ENCODE data around the gene MLXIP. TPM values are rescaled to one million over a fixed set of nuclear protein-coding genes. Genes with fewer than 3 reads are reported as not detected.
A peak's percentile ranks its signal among the peaks of the same experiment; 100 is the strongest.
"Not testable (repeated sequence)": the region's sequence is repeated elsewhere in the genome, so short reads cannot be mapped to it uniquely, and the experiment has no call there.

The MLXIP gene, protein sequence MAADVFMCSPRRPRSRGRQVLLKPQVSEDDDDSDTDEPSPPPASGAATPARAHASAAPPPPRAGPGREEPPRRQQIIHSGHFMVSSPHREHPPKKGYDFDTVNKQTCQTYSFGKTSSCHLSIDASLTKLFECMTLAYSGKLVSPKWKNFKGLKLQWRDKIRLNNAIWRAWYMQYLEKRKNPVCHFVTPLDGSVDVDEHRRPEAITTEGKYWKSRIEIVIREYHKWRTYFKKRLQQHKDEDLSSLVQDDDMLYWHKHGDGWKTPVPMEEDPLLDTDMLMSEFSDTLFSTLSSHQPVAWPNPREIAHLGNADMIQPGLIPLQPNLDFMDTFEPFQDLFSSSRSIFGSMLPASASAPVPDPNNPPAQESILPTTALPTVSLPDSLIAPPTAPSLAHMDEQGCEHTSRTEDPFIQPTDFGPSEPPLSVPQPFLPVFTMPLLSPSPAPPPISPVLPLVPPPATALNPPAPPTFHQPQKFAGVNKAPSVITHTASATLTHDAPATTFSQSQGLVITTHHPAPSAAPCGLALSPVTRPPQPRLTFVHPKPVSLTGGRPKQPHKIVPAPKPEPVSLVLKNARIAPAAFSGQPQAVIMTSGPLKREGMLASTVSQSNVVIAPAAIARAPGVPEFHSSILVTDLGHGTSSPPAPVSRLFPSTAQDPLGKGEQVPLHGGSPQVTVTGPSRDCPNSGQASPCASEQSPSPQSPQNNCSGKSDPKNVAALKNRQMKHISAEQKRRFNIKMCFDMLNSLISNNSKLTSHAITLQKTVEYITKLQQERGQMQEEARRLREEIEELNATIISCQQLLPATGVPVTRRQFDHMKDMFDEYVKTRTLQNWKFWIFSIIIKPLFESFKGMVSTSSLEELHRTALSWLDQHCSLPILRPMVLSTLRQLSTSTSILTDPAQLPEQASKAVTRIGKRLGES
- total RNA-seq (2014; rRNA removed; shearing (Covaris generic)): 16.0 and 16.9 TPM in 2 replicates
- 64.5 and 90.8 TPM in 2 replicates for polyA plus RNA-seq (2015; cell fraction: cytosol; rRNA removed)
- polyA plus RNA-seq (2015; cell fraction: nucleus; rRNA removed): 100 and 109 TPM in 2 replicates

DNA sequence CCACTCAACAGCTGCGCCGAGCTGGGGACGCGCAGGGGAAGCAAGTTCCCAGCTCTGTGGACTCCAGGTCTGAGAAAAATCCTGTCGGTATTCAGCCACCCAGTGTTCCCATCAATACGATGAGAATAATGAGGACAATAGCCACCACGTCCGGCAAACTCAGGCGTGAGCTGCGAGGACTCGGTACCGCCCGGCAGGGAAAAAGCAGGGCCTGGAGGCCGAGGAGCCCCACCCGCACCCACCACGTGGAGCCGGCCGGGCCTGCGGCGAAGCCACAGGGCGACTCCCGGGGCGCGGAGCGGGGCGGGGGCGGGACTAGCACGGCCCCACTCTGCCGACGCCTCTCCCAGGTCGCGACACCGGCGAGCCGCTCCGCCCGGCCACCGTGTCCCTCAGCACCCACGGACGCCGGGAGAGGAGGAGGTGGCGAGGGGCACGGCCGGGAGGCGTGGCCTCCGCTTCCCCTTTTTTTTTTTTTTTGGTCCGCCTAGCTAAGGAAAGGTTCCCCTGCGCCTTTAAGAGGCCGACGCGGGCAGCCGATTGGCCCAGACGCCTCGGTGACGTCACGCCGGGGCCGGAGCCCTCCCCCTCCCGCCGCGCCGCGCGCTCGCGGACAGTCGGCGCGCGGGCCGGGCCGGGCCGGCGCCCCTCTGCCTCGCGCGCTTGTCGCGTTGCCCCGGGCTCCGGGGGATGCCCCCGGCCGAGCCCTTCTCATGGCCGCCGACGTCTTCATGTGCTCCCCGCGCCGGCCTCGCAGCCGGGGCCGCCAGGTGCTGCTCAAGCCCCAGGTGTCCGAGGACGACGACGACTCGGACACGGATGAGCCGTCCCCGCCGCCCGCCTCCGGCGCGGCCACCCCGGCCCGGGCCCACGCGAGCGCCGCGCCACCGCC, at the start of gene MLXIP:
TSS of gene MLXIP (plus strand) at position 616 of the 892 bp plus-strand sequence. CDS start at position 714, 98 bp downstream.
- in situ Hi-C loops (cut with HindIII; ENCODE audit: low pct_unique_long_range_greater_than_20kb, low sequenced_read_pairs): no loop called here
- peak; percentile 94 for DNase-seq (ENCODE audit: low read depth, low spot score)

DNA sequence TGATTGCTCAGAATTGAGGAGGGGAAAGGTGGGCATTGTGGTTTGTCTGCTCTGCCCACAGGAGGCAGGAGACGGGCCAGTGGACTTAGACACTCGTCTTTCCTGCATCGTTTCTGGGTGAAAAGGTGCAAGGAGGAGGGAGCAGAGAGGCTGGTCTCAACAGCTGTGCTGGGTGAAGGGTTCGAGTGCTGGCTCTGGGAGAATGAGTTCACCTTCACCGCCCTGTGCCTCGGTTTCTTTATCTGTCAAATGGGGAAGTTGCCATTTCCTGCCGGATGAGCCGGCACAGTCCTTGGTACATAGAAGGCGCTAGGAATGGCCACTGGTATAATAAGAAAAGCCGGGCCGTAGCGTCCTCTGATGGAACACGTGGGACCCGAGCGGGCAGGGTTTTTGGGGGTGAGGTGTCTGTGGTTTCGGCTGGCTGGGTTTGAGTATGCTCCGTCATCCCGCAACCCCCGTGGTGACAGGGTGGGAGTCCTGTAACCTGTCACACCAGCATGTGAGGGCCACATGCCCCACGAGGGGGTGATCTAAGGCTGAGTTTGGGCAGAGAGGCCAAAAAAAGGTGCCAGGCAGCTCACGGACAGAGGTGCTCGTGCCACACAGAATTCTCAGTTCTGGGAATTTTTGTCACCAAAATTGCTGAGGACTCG, 49.5 kb upstream of the MLXIP start:
- in situ Hi-C loops (cut with HindIII; ENCODE audit: low pct_unique_long_range_greater_than_20kb, low sequenced_read_pairs): no loop called here
- no peak for DNase-seq (ENCODE audit: low read depth, low spot score)

DNA sequence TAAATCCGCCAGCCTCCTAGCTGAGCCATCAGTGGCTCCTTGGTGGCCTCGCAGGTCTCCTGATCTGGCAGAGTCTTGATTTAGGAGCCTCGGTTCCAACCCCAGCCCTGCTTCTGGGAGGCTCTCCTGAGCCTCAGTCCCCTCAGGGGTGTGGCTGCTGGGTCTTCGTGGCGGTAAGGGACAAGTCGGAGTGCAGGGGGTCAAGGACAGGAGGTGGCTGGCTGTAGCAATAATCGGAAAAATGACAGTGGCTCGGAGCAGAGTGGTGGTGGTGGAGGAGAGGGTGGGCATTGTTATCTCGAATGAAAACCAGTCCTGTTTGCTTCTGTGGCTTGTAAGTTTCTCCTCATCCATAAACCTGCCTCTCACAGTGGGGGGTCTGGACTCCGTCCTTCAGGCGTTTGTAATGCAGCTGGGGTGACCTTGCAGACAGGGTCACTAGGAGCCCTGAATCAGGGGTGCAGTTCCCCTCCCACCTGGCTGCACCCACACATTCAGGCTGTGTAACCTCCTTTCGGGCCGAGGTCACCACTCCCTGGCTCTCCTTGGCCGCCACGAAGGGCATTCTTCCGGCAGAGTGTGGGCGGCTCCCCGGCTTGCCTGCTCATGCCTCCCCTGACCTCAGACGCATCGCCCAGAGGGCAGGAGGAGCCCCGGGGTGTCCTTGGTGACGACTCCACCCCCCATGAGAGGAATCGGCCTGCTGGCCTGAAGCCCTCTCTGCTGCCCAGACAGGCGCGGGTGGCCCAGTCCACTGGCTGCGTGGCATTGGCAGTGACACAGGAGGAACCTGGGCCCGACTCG, 48.7 kb upstream of the MLXIP start:
- no peak for DNase-seq (ENCODE audit: low read depth, low spot score)
- in situ Hi-C loops (cut with HindIII; ENCODE audit: low pct_unique_long_range_greater_than_20kb, low sequenced_read_pairs): no loop called here

DNA sequence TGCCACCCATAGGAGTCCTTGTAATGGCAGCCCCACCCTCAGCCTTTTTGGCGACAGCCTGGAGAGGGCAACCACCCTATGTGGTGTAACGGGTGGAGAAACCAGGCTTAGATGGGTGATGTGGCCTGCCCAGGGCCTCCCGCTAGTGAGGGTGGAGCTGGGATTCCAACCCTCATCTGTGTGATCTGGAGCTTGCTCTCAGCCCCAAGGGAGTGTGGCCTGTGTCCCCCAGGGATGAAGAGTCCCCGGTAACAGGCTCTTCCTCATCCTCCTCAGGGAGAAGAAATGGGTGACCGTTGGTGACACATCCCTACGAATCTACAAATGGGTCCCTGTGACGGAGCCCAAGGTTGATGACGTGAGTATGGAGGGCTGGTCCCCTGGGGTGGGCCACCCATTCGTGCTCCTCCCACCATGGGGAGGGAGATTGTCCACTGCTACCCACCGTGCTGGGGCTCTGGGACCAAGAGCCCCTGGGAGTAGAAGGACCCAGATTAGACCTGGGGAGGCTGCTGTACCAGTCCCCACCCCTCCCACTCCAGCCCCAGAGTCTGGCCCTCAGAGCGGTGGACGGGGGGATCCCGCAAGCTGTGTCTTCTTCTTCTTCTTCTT, 48.0 kb upstream of the MLXIP start:
- in situ Hi-C loops (cut with HindIII; ENCODE audit: low pct_unique_long_range_greater_than_20kb, low sequenced_read_pairs): no loop called here
- no peak for DNase-seq (ENCODE audit: low read depth, low spot score)

DNA sequence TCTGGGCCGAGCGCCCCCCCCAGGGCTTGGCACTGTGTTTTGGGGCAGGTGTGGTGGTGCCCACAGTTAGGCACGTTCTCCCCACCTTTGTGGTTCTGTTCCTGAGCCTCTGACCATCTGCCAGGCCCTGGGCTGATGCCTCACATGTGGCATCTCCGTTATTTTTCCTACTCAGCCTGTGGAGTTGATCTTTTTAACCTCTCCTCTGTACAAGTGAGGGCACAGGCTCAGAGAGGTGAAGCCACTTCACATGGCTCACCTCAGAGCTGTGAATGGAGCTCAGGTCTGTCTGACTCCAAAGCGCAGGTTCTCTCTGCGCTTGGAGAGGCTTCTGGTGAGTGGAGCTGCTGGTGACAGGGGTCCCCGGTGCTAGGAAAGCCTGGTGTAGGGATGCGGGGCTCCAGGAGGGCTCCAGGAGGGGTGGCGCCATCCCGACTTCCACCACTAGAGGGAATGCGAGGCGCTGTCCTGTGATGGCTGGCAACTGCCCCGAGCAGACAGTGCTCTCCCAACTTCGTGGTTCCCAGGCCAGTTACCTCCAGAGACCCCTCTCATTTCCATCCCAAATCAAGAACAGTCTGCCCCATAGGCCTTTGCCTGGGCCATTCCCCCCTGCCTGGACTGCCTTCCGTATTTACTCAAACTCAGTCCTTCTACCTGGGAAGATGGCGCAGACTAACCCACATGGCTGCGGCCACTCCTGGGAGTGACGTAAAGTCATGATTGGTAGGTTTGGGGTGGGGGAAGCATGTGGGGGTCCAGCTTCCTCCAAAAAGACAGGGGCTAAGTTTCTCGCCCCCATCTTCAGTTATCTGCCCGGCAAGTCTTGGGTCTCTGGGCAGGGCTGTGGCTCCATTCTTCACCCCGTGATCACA, 47.0 kb upstream of the MLXIP start:
- in situ Hi-C loops (cut with HindIII; ENCODE audit: low pct_unique_long_range_greater_than_20kb, low sequenced_read_pairs): no loop called here
- peak; percentile 60 for DNase-seq (ENCODE audit: low read depth, low spot score)

DNA sequence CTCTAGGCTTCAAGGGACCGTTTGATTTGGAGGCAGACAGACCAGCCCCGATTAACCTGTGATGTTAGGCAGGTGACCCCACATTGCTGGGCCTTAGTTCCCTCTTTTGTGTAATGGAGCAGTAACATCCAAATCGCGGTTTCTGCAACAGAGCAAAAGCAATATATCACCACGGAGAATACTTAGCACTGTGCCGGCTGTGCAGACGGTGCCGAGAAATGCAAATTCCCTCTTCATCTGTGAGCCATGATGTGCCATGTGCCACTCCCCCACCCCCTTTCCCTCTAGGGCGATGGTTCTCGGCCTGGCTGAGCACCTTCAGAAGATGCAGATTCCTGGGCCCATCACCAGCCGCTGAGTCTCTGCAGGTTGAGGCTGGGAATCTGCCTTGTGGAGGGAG, 46.0 kb upstream of the MLXIP start:
- DNase-seq (ENCODE audit: low read depth, low spot score): no peak
- in situ Hi-C loops (cut with HindIII; ENCODE audit: low pct_unique_long_range_greater_than_20kb, low sequenced_read_pairs): no loop called here

DNA sequence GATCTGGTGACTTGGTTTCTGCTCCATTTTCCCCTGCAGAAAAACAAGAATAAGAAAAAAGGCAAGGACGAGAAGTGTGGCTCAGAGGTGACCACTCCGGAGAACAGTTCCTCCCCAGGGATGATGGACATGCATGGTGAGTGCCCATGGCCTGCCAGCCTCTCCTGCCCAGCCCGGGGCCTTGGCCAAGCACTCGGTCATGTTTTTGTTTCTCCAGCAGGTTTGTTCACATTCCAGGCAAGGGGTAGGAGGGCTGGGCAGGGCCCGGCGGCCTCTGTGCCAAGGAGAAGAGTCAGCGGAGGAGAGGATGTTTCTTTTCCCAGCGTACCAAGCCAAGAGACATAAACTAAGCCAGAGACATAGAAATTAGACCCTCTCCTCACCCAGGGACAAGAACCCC, 43.3 kb upstream of the MLXIP start:
- in situ Hi-C loops (cut with HindIII; ENCODE audit: low pct_unique_long_range_greater_than_20kb, low sequenced_read_pairs): no loop called here
- DNase-seq (ENCODE audit: low read depth, low spot score): no peak

DNA sequence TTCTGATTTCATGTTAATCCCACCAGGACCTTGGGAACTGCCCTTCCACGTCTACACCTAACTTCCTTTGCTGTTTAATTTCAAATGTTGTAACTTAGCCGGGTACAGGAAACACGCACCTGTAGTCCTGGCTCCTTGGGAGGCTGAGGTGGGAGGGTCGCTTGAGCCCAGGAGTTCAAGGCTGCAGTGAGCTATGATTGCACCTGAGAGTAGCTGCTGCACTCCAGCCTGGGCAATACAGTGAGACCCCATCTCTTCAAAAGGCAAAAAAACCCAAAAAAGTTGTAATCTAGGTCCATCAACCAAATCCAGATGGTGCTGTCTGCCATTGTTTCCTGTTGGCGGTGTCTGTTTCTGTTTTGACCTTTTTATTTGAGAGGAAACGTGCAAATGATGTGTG, 42.4 kb upstream of the MLXIP start:
- in situ Hi-C loops (cut with HindIII; ENCODE audit: low pct_unique_long_range_greater_than_20kb, low sequenced_read_pairs): no loop called here
- DNase-seq (ENCODE audit: low read depth, low spot score): no peak

DNA sequence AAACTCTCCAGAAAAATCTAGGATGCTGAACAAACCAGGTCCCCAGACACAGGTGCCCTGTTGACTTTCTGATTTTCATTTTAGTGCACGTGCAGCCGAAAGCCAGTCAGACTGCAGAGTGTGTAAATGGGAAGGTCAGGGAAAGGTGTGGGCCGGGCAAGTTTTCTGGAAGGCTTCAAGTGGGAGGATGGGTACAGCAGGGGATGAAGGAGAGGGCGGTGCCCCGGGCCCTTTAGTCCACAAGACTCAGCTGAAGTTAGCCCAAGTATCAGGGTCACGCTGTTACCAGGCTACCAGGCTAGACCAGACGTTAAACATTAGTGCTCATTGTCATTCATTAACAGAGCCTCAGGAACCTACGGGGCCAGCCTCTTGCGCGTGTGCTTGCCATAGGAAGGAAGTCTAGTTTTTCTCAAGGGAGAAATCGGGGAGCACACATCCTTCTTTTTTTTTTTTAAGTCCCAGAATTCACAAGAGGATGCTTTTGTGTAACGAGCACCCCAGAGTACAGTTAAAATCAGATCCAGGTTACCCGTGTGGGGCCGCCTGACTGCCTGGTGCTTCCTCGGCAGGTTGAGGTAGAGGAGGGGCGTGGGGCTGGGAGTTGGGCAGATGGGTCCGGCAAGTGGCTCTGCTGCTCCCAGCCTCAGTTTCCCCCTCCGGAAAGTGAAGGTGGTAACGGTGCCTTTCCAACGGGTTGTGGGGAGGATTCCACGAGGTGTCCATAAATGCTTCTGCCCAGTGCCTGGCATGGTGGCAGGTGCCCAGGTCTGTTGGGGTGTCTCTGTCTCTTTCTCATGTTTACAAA, 37.8 kb upstream of the MLXIP start:
- no peak for DNase-seq (ENCODE audit: low read depth, low spot score)

DNA sequence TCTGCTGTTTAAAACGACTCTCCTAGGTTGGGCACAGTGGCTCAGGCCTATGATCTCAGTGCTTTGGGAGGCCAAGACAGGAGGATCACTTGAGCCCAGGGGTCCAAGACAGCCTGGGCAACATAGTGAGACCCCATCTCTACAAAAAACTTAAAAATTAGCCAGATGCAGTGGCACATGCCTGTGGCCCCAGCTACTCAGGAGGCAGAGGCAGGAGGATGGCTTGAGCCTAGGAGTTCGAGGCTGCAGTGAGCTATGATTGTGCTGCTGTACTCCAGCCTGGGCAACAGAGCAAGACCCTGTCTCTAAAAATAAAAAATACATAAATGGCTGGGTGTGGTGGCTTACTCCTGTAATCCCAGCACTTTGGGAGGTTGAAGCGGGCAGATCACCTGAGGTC, 37.1 kb upstream of the MLXIP start:
- in situ Hi-C loops (cut with HindIII; ENCODE audit: low pct_unique_long_range_greater_than_20kb, low sequenced_read_pairs): not testable (repeated sequence)

More for the DNA sequence above, 37.8 kb upstream of the MLXIP start:
- in situ Hi-C loops (cut with HindIII; ENCODE audit: low pct_unique_long_range_greater_than_20kb, low sequenced_read_pairs): no loop called here

DNA sequence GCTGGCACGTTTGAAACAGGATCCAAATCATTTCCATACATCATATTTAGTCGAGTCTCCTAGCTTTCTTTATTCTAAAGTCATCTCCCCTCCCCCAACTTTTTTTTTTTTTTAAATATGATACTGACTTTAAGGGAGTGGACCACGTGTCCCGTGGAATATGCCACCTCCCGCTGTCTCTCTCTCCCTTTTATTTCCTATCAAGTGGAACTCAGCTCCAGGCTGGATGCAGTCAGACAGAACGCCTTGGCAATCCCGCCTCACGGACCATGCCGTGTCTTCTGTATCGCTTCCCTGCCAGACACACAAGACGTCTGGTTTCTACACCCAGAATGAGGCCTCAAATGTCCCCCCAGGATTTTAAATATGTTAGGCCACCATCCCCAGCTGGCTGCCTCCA, 35.6 kb upstream of the MLXIP start:
- DNase-seq (ENCODE audit: low read depth, low spot score): no peak
- in situ Hi-C loops (cut with HindIII; ENCODE audit: low pct_unique_long_range_greater_than_20kb, low sequenced_read_pairs): no loop called here

More for the DNA sequence above, 37.1 kb upstream of the MLXIP start:
- DNase-seq (ENCODE audit: low read depth, low spot score): not testable (repeated sequence)

DNA sequence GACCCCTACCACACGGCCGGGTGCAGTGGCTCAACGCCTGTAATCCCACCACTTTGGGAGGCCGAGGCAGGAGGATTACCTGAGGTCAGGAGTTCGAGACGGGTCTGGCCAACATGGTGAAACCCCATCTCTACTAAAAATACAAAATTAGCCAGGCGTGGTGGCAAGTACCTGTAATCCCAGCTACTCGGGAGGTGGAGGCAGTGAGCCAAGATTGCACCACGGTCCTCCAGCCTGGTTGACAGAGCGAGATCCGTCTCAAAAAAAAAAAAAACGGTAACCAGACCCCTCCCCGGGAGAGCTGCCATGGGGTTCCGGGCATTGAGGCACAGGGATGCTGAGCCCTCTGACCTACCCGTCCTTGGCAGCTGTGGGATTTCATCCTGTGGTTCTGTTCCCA, 35.1 kb upstream of the MLXIP start:
- DNase-seq (ENCODE audit: low read depth, low spot score): no peak
- in situ Hi-C loops (cut with HindIII; ENCODE audit: low pct_unique_long_range_greater_than_20kb, low sequenced_read_pairs): no loop called here

DNA sequence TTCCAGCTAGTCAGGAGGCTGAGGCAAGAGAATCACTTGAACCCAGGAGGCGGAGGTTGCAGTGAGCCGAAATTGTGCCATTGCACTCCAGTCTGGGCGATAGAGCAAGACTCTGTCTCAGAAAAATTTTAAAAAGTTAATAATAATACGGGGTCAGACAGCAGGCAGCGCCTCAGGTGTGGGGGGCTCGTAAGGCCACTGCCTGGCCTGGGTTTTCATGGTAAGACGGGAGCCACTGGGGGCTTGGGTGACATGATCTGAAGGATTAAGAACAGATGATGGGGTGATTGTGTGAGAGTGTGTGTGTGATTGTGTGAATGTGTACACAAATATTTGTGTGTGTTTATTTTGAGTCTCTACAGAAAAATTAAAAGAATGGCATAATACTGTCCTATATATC, 33.3 kb upstream of the MLXIP start:
- DNase-seq (ENCODE audit: low read depth, low spot score): no peak
- in situ Hi-C loops (cut with HindIII; ENCODE audit: low pct_unique_long_range_greater_than_20kb, low sequenced_read_pairs): no loop called here

DNA sequence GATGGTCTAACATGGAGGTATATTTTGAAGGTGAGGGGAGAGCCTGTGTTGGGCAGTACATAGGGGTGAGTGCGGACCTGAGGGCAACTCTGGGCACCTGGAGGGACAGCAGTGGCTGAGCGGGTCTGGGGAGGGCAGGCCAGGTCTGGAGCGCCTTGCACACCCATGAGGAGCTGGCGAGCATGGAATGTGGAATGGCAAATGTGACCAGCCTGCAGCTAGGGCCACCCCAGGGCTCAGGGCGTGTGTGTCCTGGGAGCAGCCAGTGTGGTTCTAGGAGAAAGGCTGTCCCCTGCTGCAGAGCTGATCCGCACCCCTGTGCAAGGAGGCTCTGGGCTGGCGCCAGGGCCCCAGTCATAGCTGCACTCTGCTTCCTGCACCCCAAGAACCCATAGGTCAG, 32.4 kb upstream of the MLXIP start:
- DNase-seq (ENCODE audit: low read depth, low spot score): no peak
- in situ Hi-C loops (cut with HindIII; ENCODE audit: low pct_unique_long_range_greater_than_20kb, low sequenced_read_pairs): no loop called here

Data from SK-MEL-5 (cell line).